DND-41 (cell line): ENCODE results near the gene CCL28.

Source experiments
- ATAC-seq: fragments of 200-7000 bp; cut with Tn5 transposase; 3 replicates; pipeline ENCODE4 v1.9.1; 2021; ENCODE audit warnings: low read depth; ENCODE audit not compliant: insufficient read depth
- DNase-seq: peaks from one replicate; pipeline ENCODE4 v3.0.0-alpha.2; 2020
- H2AFZ ChIP-seq: 2 replicates; pipeline ENCODE4 v1.6.0; 2012; ENCODE audit warnings: low read depth, low read length
- H3K27ac ChIP-seq: 2 replicates; pipeline ENCODE4 v1.5.1; 2012; ENCODE audit warnings: low read length, inconsistent platforms
- H3K27me3 ChIP-seq: fragments of 200-600 bp; sonication (generic); 2 replicates; pipeline ENCODE4 v1.6.0; 2012; ENCODE audit warnings: low read length, mild to moderate bottlenecking, inconsistent platforms; ENCODE audit not compliant: insufficient read depth, poor library complexity
- H3K36me3 ChIP-seq: 2 replicates; pipeline ENCODE4 v1.5.1; 2012; ENCODE audit warnings: low read length, inconsistent platforms; ENCODE audit not compliant: insufficient read depth
- H3K4me1 ChIP-seq: 2 replicates; pipeline ENCODE4 v1.5.1; 2012; ENCODE audit warnings: mild to moderate bottlenecking, low read length; ENCODE audit not compliant: insufficient read depth
- H3K4me2 ChIP-seq: 2 replicates; pipeline ENCODE4 v1.6.0; 2012; ENCODE audit warnings: mild to moderate bottlenecking, moderate library complexity, low read length, inconsistent platforms; ENCODE audit not compliant: insufficient read depth
- H3K4me3 ChIP-seq, 2 experiments: fragments of 200-600 bp in 1 of 2; shearing (Covaris generic) in 1 of 2; 2 replicates each; pipeline ENCODE4 v1.5.1; 2012 to 2016; ENCODE audit warnings: inconsistent platforms in 2 of 2, low read length in 2 of 2, mild to moderate bottlenecking in 2 of 2, low read depth in 1 of 2, moderate library complexity in 1 of 2
- H3K79me2 ChIP-seq: 2 replicates; pipeline ENCODE4 v1.6.0; 2012; ENCODE audit warnings: low read length, inconsistent platforms; ENCODE audit not compliant: insufficient read depth
- H3K9ac ChIP-seq: 2 replicates; pipeline ENCODE4 v1.6.0; 2012; ENCODE audit warnings: low read depth, mild to moderate bottlenecking, inconsistent platforms, low read length, moderate library complexity
- H3K9me3 ChIP-seq: 2 replicates; pipeline ENCODE4 v1.5.1; 2012; ENCODE audit warnings: low read length, moderate library complexity, mild to moderate bottlenecking, inconsistent platforms; ENCODE audit not compliant: insufficient read depth, severe bottlenecking
- H4K20me1 ChIP-seq: 2 replicates; pipeline ENCODE4 v1.6.0; 2012; ENCODE audit warnings: low read length; ENCODE audit not compliant: insufficient read depth
- CTCF ChIP-seq: IDR thresholded peaks from 2 replicates; pipeline ENCODE4 v1.5.1; 2012; ENCODE audit warnings: borderline replicate concordance, low read length, moderate library complexity, mild to moderate bottlenecking; ENCODE audit not compliant: poor library complexity, severe bottlenecking; ENCODE audit errors: extremely low read depth
- EZH2 ChIP-seq: IDR thresholded peaks from 3 replicates; pipeline ENCODE4 v1.6.1; 2012; ENCODE audit warnings: borderline replicate concordance, low read depth, mild to moderate bottlenecking, moderate library complexity, low read length, inconsistent platforms; ENCODE audit not compliant: severe bottlenecking

Gene CCL28

GRCh38 chr5:43371821-43372220 lies 40.4 kb downstream of the CCL28 start:
- DNase-seq (no peak), ATAC-seq (no peak)
- H2AFZ ChIP-seq, result no peak overlapping the region
- H3K4me3 ChIP-seq, result no peak overlapping the region
- H4K20me1 ChIP-seq, result no peaks in the 10 kb centered on the region
- H3K27ac ChIP-seq, result no peak overlapping the region
- H3K9me3 ChIP-seq, result no peaks in the 10 kb centered on the region
- no peaks in the 10 kb centered on the region for H3K4me1 ChIP-seq
- TF ChIP-seq EZH2, result no peak
- TF ChIP-seq CTCF, result no peak
- H3K79me2 ChIP-seq, result no peaks in the 10 kb centered on the region
- H3K4me2 ChIP-seq, result no peak overlapping the region
- H3K27me3 ChIP-seq, result no peaks in the 10 kb centered on the region
- no peak overlapping the region for H3K9ac ChIP-seq
- H3K36me3 ChIP-seq, result no peaks in the 10 kb centered on the region

GRCh38 chr5:43370352-43370751 lies 41.8 kb downstream of the CCL28 start:
- H3K4me2 ChIP-seq, result no peak overlapping the region
- H3K9me3 ChIP-seq, result no peaks in the 10 kb centered on the region
- no peak for TF ChIP-seq EZH2
- TF ChIP-seq CTCF, result no peak
- H2AFZ ChIP-seq, result no peak overlapping the region
- H4K20me1 ChIP-seq, result no peaks in the 10 kb centered on the region
- no peaks in the 10 kb centered on the region for H3K4me1 ChIP-seq
- H3K27ac ChIP-seq, result no peak overlapping the region
- no peaks in the 10 kb centered on the region for H3K36me3 ChIP-seq
- no peak overlapping the region for H3K9ac ChIP-seq
- ATAC-seq (no peak), DNase-seq (no peak)
- no peak overlapping the region for H3K4me3 ChIP-seq
- no peaks in the 10 kb centered on the region for H3K79me2 ChIP-seq
- H3K27me3 ChIP-seq, result no peaks in the 10 kb centered on the region

GRCh38 chr5:43369651-43370050 lies 42.5 kb downstream of the CCL28 start:
- Histone ChIP-seq H3K9me3 (no peaks in the 10 kb centered on the region), H3K9ac (no peak overlapping the region), H3K4me3 (no peak overlapping the region), H3K27ac (no peak overlapping the region), H3K4me1 (no peaks in the 10 kb centered on the region), H3K4me2 (no peak overlapping the region), H4K20me1 (no peaks in the 10 kb centered on the region), H3K79me2 (no peaks in the 10 kb centered on the region), H2AFZ (no peak overlapping the region), H3K36me3 (no peaks in the 10 kb centered on the region), H3K27me3 (no peaks in the 10 kb centered on the region)
- DNase-seq (no peak), ATAC-seq (no peak)
- TF ChIP-seq EZH2 (no peak), CTCF (no peak)
